ENCODE results near the gene PATE3. TPM values are rescaled to one million over a fixed set of nuclear protein-coding genes. Genes with fewer than 3 reads are reported as not detected.

PATE3 gene
- total RNA-seq, 1 donor from 2014 or later, result not detected

- Mint-ChIP-seq H3K36me3 (ENCODE audit: unreplicated experiment) (no peaks in the 10 kb centered on the region), H3K27ac (ENCODE audit: unreplicated experiment) (no peak overlapping the region), H3K9me3 (ENCODE audit: unreplicated experiment) (peaks cover 7% of the 10 kb centered on the region), H3K4me3 (ENCODE audit: unreplicated experiment) (no peak overlapping the region), H3K4me1 (ENCODE audit: unreplicated experiment) (no peaks in the 10 kb centered on the region), H3K27me3 (ENCODE audit: unreplicated experiment) (peaks cover 5% of the 10 kb centered on the region)
- DNase-seq (ENCODE audit: extremely low spot score, unreplicated experiment), result no peak
- no peak for TF ChIP-seq CTCF (IDR thresholded peaks at IDR 0.05)
These were observed 20.0 kb downstream of the PATE3 start for GRCh38 chr11:125807909-125808308.

- Mint-ChIP-seq H3K36me3 (ENCODE audit: unreplicated experiment) (no peaks in the 10 kb centered on the region), H3K4me1 (ENCODE audit: unreplicated experiment) (no peaks in the 10 kb centered on the region), H3K4me3 (ENCODE audit: unreplicated experiment) (no peak within 1 kb of the TSS), H3K9me3 (ENCODE audit: unreplicated experiment) (no peaks in the 10 kb centered on the region), H3K27ac (ENCODE audit: unreplicated experiment) (no peak within 1 kb of the TSS), H3K27me3 (ENCODE audit: unreplicated experiment) (peaks cover 17% of the 10 kb centered on the region)
- DNase-seq (ENCODE audit: extremely low spot score, unreplicated experiment), result no peak
- no peak for TF ChIP-seq CTCF (IDR thresholded peaks at IDR 0.05)
These were observed 45.1 kb downstream of the PATE3 start, which contains the start of gene PATE4 for GRCh38 chr11:125833016-125833415. Gene PATE4 (plus strand): TSS chr11:125833316. CDS start chr11:125833360, 44 bp downstream.

- no peak for TF ChIP-seq CTCF (IDR thresholded peaks at IDR 0.05)
- Mint-ChIP-seq H3K27me3 (ENCODE audit: unreplicated experiment) (peaks cover 17% of the 10 kb centered on the region), H3K4me3 (ENCODE audit: unreplicated experiment) (no peak overlapping the region), H3K36me3 (ENCODE audit: unreplicated experiment) (no peaks in the 10 kb centered on the region), H3K27ac (ENCODE audit: unreplicated experiment) (no peak overlapping the region), H3K4me1 (ENCODE audit: unreplicated experiment) (no peaks in the 10 kb centered on the region), H3K9me3 (ENCODE audit: unreplicated experiment) (no peaks in the 10 kb centered on the region)
- DNase-seq (ENCODE audit: extremely low spot score, unreplicated experiment), result no peak
These were observed 47.8 kb downstream of the PATE3 start for GRCh38 chr11:125835748-125836147.

Other genes with a start within 250 kb of the PATE3 start
- 83.6 and 90.7 TPM in 2 replicates for gene EI24, start 218.7 kb upstream of the PATE3 start, total RNA-seq
- gene STT3A, start 195.3 kb upstream of the PATE3 start, total RNA-seq, result 226 and 229 TPM in 2 replicates
- 17.5 and 23.1 TPM in 2 replicates for gene CHEK1, start 163.0 kb upstream of the PATE3 start, total RNA-seq
- gene ACRV1, start 107.3 kb upstream of the PATE3 start, total RNA-seq, result not detected in 2 replicates
- not detected in 2 replicates for gene PATE1, start 41.8 kb upstream of the PATE3 start, total RNA-seq
- not detected in 2 replicates for gene PATE2, start 9.3 kb upstream of the PATE3 start, total RNA-seq
- not detected in 2 replicates for gene PATE4, start 45.2 kb downstream of the PATE3 start, total RNA-seq
- 4.5 and 5.1 TPM in 2 replicates for gene HYLS1, start 99.5 kb downstream of the PATE3 start, total RNA-seq
- gene PUS3, start 115.1 kb downstream of the PATE3 start, total RNA-seq, result 10.5 and 14.6 TPM in 2 replicates
- gene DDX25, start 116.4 kb downstream of the PATE3 start, total RNA-seq, result not detected in 2 replicates
- gene VSIG10L2, start 157.9 kb downstream of the PATE3 start, total RNA-seq, result not detected in 2 replicates